CD4-positive, alpha-beta T cell treated with Interleukin-17A for 4 hours (primary cell): ENCODE measurements around the gene KCNQ5.
"Not testable (repeated sequence)": the region's sequence is repeated elsewhere in the genome, so short reads cannot be mapped to it uniquely, and the experiment has no call there.

Experiments
- DNase-seq: peaks from one replicate; pipeline ENCODE4 v3.0.0-alpha.2; 2020; ENCODE audit warnings: mixed read lengths

The KCNQ5 gene

DNA sequence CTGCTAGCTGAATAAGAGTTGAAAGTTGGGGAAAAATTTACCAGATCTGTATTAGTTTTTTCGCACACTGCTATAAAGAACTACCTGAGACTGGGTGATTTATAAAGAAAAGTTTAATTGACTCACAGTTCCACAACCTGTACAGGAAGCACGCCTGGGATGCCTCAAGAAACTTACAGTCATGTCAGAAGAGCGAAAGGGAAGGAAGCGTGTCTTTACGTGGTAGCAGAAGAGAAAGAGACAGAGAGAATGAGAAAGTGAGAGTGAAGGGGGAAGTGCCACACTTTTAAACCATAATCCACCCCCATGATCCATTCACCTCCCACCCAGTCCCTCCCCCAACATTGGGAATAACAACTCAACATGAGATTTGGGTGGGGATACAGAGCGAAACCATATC, 523.8 kb downstream of the KCNQ5 start:
- DNase-seq, result no peak

DNA sequence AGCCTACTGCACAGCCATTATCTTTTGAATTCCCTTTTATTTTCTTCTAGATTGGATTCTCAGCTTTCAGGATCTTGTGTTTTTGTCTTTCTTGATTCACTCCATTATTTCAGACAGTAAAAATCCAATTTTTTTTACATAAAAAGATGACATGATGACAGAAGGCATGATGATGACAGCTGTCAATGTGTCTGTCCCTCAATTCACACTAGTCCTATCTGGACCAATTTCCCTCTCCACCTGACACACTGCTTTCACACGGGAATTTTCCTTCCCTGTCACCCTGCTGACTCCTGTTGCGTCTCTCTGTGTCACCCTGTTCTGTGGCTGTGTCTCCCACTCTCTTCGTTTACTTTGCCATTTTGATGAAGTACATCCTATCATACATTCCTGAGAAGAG, 529.9 kb downstream of the KCNQ5 start:
- no peak for DNase-seq

- no peak for DNase-seq
Observed at GRCh38 chr6:73152556-73152955, 530.7 kb downstream of the KCNQ5 start.

DNA sequence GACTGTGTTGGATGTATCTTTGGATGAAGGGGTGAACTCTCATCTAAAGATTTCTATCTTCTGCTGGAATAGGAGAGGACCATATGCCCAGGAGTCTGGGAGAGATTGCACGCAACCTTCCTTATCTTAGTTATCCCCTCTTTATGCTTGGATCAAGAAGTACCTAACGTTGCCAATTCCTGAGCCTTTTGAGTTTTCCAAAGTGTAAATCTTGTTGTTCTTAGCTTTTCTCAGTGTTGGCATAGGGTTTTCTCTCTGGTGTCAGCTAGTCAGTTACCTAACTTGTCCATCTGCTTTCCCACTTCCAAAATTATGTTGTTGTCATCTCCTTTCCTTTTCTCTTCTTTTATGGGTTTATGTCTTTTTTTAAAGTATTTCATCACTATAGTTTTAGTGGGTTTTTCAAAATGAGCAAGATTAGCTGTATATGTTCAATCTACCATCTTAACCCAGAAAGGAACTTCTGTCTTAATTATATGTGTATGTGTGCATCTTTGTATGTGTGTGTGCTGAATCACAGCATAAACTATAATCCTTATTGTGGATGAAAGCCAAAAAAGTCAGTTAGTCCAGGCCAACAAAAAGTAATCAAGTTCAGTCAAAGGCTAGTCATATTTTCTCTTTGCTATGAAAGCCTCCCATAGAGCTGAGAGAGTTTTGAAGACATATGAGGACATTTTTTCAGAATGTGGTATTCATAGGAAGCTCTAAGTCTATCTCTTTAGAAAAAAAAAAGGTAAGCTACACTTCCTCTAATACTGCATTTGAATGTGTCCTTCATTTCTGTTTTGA, 531.3 kb downstream of the KCNQ5 start:
- no peak for DNase-seq

DNA sequence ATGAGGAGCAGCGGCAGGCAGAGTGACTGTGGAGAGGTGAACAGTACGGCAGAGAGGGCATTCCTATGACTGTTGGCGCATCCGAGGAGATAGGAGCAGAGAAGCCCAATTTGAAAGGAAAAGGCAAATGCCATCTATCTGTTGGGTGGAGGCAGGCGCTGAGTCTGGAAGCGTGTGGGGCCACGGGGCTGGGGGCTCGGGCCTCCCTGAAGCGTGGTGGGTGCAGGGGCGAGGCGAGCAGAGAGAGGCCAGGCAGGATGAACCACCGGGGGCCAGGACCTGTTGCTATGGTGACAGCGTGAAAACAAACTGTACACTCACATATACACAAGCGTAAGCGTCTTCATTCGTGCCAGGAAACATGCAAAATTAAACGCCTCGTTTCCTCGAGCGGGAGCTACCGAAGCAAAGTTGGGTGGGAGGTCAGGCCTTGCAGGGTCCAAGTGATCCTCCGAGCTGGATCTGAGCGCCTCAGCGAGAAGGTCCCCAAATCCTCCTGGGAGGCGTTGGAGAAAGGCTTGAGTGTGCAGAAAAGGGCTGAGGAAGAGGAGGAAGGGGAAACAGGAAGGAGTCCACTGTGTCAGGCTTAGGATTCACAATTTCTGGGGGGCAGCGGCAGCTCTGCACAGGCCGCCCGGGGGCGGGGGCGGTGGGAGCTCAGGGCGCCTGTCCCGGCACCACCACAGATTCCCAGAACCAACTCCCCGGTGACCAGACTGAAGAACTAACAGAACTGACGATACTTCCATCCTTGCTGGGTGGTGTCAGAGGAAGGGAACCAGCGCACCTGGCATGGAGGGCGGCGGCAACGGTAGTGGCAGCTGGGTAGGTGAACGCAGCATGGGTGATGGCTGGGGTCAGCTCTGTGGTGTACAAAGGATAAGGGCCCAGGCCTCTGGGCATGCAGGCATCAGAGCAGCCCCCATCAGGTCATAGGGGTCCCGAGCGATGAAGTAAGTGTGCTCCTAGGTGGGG, 535.2 kb downstream of the KCNQ5 start:
- DNase-seq, result no peak

DNA sequence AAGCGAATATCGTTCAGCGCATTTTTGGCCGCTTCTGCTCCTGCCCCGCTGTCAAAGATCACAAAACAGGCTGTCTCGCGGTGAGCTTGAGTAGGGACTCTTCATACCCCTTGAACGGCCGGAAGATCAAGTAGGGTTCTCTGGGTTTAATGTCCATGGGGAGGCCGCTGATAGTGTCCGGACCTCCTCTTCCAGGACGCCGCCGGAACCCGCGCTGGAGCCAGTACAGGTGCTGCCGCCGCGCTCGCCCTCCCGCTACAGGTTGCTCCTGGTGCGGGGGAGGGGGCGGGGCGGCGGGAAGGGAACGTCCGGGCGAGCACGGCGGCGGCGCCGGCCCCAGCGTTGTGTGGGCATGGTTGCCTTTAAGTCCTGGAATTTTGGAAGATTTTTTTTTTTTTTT, 536.0 kb downstream of the KCNQ5 start:
- no peak for DNase-seq

DNA sequence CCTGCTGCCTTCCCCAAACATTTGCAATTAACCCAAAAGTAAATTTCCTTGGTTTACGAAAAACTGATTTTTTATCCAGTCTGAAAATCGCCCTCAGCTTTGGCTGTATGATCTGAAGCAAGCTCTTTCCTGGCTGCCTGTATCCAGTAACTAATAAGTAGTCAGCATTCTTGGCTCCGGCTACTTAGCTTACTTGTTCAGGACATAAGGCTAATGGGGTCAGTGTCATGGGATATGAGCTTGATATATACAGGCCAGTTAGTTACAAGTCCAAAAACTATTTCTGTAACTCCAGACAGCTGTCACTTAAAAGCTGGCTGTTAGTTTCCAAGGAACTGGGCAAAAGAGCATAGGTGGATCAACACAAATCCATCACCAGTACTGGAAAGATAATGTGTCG, 547.2 kb downstream of the KCNQ5 start:
- DNase-seq, result no peak

- DNase-seq, result no peak
Observed at GRCh38 chr6:73169633-73170032, 547.8 kb downstream of the KCNQ5 start.

GRCh38 chr6:73174646-73175045, 552.8 kb downstream of the KCNQ5 start:
- no peak for DNase-seq

GRCh38 chr6:73176057-73176456, 554.2 kb downstream of the KCNQ5 start:
- DNase-seq, result no peak

- DNase-seq, result no peak
Observed at GRCh38 chr6:73177221-73177944, 555.5 kb downstream of the KCNQ5 start.

DNA sequence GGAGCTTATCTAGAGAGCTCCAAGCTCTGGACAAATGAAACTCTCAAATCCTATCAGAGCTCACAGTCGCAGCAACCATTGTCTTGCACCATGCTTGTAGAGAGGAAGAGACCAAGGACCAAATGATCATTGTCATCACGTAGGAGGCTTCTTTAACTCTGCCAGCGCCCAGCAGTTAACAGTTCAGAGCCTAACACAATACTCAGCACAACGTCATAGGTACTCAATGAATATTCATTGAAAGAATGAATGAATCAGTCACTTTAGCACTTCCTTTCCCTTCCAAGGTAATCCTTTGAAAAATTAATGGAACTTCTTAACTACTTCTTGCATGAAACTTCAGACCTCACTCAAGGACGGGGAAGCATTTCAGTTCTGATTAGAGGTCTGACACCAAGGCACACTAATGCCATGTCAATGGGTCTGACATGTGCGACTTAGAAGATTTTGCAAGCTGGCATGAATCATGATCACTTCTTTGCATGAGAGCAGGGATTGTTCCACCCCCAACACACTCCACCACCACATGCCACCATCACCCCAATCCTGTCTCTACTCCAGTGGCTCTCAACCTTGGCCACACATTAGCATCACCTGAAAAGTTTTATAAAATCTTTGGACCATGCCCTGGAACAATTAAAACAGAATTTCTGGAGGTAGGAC, 558.3 kb downstream of the KCNQ5 start:
- no peak for DNase-seq

- DNase-seq, result no peak
Observed at GRCh38 chr6:73180763-73181619, 559.1 kb downstream of the KCNQ5 start.

DNA sequence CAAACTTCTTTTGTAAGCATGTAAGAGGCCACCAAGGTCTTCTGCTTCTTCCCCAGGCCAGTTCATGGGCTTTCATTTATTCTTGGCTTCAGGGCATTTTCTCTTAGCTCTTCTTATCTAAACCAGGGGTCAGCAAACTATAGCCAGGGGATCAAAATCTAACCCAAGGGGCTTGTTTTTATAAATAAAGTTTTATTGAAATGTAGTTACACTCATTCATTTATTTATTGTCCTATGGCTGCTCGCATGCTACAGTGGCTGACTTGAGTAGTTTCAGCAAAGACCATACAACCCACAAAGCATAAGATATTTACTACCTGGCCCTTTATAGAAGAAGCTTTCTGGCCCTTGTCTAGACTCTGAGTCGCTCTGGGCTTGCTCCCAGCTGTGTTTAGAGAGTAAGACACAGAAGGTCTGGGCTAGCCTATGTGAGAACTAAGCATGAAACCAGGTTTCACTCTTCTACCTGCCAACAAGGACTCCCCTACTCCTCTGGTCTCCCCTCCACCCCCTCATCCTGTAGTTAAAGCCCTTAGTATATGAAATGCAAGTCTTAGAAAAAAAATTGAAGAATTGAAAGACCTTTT, 560.2 kb downstream of the KCNQ5 start:
- DNase-seq, result no peak

DNA sequence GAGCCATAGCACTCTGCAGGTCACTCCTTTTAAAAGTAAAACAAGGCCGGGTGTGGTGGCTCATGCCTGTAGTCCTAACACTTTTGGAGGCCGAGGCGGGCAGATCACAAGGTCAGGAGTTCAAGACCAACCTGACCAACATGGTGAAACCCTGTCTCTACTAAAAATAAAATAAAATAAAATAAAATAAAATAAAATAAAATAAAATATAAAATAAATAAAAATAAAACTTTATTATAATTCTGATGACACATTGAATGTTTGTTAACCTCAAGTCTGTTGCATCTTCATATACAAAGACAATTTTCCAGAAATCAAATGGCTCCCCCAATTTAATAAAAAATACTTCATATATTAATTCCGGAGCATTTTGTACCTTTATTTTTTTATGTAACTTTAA, 571.4 kb downstream of the KCNQ5 start:
- not testable (repeated sequence) for DNase-seq

GRCh38 chr6:73194744-73195143, 572.9 kb downstream of the KCNQ5 start:
- DNase-seq, result no peak

DNA sequence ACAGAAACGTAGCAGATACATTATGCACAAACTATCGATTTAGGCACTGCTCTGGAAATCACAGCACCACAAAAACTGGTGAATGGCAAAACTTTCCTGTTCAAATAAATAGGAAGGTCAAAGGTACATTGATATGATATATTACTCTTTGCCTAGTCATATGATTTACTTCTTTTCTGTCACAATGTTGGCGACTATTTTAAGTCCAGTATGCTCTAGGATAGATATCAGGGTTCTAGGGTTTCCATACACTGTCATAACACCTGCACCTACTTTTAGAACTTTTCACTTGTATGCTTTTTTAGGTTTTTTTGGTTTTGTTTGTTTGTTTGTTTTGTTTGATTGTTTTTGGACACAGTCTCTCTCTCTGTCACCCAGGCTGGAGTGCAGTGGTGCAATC, 578.4 kb downstream of the KCNQ5 start:
- no peak for DNase-seq

DNA sequence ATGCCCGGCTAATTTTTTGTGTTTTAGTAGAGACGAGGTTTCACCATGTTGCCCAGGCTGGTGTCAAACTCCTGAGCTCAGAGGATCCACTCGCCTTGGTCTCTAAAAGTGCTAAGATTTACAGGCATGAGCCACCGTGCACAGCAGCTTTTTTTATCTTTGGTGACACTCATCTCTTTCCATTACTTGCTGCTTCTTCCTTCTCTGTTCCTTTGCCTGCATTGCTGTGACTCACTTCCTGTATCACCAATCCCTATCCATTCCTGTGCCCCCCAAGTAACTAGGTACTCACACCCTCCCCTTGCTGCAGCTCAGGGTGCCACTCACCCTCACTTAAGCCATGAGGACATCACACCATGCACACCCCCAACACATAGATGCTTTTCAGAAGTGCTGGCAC, 578.9 kb downstream of the KCNQ5 start:
- DNase-seq, result no peak

- no peak for DNase-seq
Observed at GRCh38 chr6:73203098-73203497, 581.2 kb downstream of the KCNQ5 start.

GRCh38 chr6:73204252-73204651, 582.4 kb downstream of the KCNQ5 start:
- DNase-seq, result no peak

DNA sequence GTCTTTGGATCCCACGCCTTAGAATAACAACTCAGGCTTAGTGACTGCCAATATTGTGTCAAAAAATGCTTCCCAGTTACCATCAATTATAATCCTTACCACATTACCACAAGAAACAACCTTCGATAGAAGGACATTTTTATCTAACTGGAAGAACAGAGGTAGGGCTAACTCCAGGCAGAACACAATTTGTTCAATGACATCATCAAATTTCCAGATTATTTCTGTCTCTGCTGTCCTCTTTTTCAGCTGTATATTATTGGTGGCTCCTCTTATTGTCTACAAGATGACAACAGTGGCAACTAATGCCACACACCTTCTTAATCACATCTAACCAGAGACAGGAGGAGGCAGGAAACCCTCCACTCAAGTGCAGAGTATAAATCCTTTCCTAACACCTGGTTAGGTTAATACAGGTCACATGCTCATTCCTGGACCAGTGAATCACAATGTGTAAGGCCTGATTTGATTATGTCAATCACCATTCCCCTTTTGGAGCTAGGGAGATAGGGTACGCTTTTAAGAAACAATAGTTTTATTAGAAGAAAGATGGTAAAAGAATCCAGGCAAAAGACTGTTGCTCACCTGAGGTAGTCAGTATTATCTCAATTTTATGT, 585.5 kb downstream of the KCNQ5 start:
- DNase-seq, result no peak
